ENCODE data around the gene ISLR. TPM values are rescaled to one million over a fixed set of nuclear protein-coding genes. Genes with fewer than 3 reads are reported as not detected.

The ISLR gene
- total and polyA plus RNA-seq, 9 donors: 82.4 to 314 (median 152) TPM

DNA sequence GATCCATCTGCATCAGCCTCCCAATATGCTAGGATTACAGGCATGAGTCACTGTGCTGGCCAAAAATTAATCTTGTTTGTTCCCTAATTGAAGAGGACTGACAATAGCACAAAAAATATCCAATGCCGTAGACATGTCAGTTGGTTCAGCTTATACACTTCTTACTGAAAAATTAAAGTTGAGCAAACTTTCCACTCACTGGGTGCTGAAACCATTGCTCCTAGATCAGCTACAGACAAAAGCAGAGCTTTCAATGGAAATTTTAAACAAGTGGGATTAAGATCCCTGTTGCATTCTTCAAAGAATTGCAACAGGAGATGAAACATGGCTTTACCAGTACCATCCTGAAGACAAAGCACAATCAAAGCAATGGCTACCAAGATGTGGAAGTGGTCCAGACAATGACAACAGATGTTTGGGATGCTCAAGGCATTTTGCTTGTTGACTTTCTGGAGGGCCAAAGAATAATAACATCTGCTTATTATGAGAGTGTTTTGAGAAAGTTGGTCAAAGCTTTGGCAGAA is 27.2 kb upstream of the ISLR start:
- intact Hi-C loops (cut with DNase I): no loop called here
- Histone ChIP-seq H3K36me3 (no peaks in the 10 kb centered on the region), H3K9me3 (peaks cover 0 to 5% of the 10 kb centered on the region in 2 donors), H3K27ac (no peak overlapping the region), H3K4me1 (ENCODE audit: insufficient read depth) (no peaks in the 10 kb centered on the region), H3K4me3 (no peak overlapping the region), H3K27me3 (no peaks in the 10 kb centered on the region)
- no peak for DNase-seq
- WGBS, 3 donors: 91 to 95% (median 93%) methylated on average over 1 of the region's 1 CpG
- TF ChIP-seq POLR2A (IDR thresholded peaks at IDR 0.05): no peak
- TF ChIP-seq, protein P1, sequence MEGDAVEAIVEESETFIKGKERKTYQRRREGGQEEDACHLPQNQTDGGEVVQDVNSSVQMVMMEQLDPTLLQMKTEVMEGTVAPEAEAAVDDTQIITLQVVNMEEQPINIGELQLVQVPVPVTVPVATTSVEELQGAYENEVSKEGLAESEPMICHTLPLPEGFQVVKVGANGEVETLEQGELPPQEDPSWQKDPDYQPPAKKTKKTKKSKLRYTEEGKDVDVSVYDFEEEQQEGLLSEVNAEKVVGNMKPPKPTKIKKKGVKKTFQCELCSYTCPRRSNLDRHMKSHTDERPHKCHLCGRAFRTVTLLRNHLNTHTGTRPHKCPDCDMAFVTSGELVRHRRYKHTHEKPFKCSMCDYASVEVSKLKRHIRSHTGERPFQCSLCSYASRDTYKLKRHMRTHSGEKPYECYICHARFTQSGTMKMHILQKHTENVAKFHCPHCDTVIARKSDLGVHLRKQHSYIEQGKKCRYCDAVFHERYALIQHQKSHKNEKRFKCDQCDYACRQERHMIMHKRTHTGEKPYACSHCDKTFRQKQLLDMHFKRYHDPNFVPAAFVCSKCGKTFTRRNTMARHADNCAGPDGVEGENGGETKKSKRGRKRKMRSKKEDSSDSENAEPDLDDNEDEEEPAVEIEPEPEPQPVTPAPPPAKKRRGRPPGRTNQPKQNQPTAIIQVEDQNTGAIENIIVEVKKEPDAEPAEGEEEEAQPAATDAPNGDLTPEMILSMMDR (IDR thresholded peaks at IDR 0.05): no peak
- TF ChIP-seq EP300 (IDR thresholded peaks at IDR 0.05): no peak

DNA sequence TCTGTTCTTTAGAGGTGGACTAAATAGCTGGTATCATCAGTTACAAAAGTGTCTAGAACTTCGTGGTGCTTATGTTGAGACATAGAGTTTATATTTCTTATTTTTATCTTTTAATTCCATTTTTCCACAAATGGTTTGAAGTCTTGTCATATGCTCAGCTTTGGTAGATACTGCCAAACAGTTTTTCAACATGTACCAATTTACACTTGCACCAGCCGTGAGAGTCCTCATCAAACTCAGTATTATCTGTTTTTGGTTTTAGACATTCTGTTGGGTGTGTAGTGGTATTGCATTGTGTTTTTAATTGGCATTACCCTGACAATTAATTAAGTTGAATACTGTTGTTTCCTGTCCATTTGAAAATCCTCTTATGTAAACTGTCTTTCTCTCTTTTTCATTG is 26.5 kb upstream of the ISLR start:
- no peaks in the 10 kb centered on the region for H3K27me3 ChIP-seq
- 69 to 74% (median 70%) methylated on average over 2 of the region's 2 CpGs for WGBS, 3 donors
- no peak for DNase-seq
- H3K4me3 ChIP-seq: no peak overlapping the region
- H3K36me3 ChIP-seq: no peaks in the 10 kb centered on the region
- no peak overlapping the region for H3K27ac ChIP-seq
- H3K9me3 ChIP-seq: peaks cover 0 to 5% of the 10 kb centered on the region in 2 donors
- intact Hi-C loops (cut with DNase I): no loop called here
- no peaks in the 10 kb centered on the region for H3K4me1 ChIP-seq (ENCODE audit: insufficient read depth)
- TF ChIP-seq EP300 (IDR thresholded peaks at IDR 0.05): no peak
- TF ChIP-seq, protein P1 (IDR thresholded peaks at IDR 0.05): no peak
- no peak for TF ChIP-seq POLR2A (IDR thresholded peaks at IDR 0.05)

DNA sequence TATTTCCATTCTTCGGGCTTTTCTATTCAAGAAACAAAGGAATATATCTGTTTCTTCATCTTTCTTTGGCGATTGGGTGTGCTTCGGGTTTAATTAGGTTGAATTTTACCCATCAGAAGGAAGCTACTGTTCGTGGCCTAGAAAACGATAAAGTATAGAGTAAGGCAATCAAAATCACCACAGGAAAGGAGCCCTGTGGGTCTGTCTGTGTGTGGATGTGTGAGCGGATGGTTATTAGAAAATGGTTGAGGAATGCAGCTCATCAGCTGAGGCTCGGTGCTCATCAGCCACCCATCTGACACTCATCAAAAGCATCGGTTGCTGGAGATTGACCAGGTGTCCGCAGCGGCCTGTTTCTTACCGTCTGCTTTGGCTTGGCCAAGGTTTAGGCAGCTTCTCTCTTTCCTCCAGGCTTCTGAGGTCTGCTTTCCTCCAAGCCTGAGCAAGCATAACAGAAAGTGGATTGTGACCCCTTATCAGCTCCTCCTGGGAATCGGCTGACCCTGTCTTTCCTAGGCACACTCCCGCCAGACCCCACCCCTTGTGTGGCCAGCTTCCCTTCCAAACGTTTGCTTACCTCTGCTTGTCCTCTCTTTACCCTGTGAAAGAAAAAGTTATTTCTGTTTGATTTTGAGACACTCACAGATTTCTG is 17.6 kb upstream of the ISLR start:
- no peaks in the 10 kb centered on the region for H3K9me3 ChIP-seq
- H3K4me3 ChIP-seq: no peak overlapping the region
- intact Hi-C loops (cut with DNase I): no loop called here
- no peak overlapping the region for H3K27ac ChIP-seq
- no peaks in the 10 kb centered on the region for H3K27me3 ChIP-seq
- WGBS, 3 donors: 63 to 68% (median 65%) methylated on average over 14 of the region's 14 CpGs
- DNase-seq: no peak
- TF ChIP-seq EP300 (IDR thresholded peaks at IDR 0.05) (no peak), POLR2A (IDR thresholded peaks at IDR 0.05) (no peak)
- TF ChIP-seq, protein P1 (IDR thresholded peaks at IDR 0.05): no peak
- no peaks in the 10 kb centered on the region for H3K36me3 ChIP-seq
- H3K4me1 ChIP-seq (ENCODE audit: insufficient read depth): peaks cover 1% of the 10 kb centered on the region

DNA sequence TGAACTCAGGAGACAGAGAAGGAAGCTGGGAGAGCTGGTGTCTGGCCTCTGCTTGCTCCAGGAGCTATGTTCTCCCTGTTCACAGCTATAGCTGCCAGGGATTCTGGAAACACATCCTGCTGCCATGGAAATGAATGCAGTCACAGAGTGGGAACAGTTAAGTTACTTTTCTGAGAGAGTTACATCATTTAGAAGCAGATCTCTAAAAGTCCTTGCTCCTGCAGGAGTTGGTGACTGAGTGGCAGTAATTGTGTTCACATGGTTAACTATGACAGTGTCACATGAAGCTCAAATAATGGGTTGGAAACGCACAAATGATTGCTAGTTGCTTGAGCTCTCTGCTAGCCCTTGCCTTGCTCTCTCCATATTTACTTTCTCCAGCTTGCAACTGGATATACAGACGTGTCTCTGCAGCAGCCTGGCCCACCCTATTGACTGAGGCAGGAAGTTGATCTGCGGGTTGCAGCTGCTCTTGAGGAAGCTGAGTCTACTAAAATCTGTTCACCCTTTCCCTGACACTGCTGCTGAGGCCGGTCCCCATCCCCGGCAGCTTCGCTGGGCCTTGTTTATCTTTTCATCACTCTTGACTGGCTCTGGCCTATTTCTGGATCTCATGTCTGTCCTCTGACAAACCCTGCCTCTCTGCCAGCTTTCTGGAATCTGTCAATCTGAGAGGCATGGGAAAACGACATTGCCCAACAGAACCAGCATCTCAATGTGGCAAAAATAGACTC is 16.7 kb upstream of the ISLR start:
- intact Hi-C loops (cut with DNase I): no loop called here
- no peak overlapping the region for H3K4me3 ChIP-seq
- H3K36me3 ChIP-seq: no peaks in the 10 kb centered on the region
- no peaks in the 10 kb centered on the region for H3K27me3 ChIP-seq
- no peaks in the 10 kb centered on the region for H3K9me3 ChIP-seq
- TF ChIP-seq EP300 (IDR thresholded peaks at IDR 0.05) (no peak), POLR2A (IDR thresholded peaks at IDR 0.05) (no peak)
- TF ChIP-seq, protein P1 (IDR thresholded peaks at IDR 0.05): no peak
- WGBS, 3 donors: 33 to 48% (median 37%) methylated on average over 7 of the region's 7 CpGs
- DNase-seq: no peak
- H3K27ac ChIP-seq: no peak overlapping the region
- H3K4me1 ChIP-seq (ENCODE audit: insufficient read depth): peaks cover 1% of the 10 kb centered on the region

Data from ovary (tissue), 9 donors.